ENCODE data around the gene NFIX.

- TF ChIP-seq POLR2A (IDR thresholded peaks at IDR 0.05), result no peak
- TF ChIP-seq, protein P1, sequence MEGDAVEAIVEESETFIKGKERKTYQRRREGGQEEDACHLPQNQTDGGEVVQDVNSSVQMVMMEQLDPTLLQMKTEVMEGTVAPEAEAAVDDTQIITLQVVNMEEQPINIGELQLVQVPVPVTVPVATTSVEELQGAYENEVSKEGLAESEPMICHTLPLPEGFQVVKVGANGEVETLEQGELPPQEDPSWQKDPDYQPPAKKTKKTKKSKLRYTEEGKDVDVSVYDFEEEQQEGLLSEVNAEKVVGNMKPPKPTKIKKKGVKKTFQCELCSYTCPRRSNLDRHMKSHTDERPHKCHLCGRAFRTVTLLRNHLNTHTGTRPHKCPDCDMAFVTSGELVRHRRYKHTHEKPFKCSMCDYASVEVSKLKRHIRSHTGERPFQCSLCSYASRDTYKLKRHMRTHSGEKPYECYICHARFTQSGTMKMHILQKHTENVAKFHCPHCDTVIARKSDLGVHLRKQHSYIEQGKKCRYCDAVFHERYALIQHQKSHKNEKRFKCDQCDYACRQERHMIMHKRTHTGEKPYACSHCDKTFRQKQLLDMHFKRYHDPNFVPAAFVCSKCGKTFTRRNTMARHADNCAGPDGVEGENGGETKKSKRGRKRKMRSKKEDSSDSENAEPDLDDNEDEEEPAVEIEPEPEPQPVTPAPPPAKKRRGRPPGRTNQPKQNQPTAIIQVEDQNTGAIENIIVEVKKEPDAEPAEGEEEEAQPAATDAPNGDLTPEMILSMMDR (IDR thresholded peaks at IDR 0.05), result no peak
These were observed 20.0 kb upstream of the NFIX start for GRCh38 chr19:12975221-12975741.

Data from ovary (tissue), 3 donors.